Embryonic facial prominence (tissue), 1 donor: ENCODE results near the gene ATOSA.

Source experiments
- DNase-seq: peaks from one replicate; pipeline ENCODE4 v3.0.0-alpha.2; 2016; ENCODE audit errors: extremely low spot score

ATOSA gene

DNA sequence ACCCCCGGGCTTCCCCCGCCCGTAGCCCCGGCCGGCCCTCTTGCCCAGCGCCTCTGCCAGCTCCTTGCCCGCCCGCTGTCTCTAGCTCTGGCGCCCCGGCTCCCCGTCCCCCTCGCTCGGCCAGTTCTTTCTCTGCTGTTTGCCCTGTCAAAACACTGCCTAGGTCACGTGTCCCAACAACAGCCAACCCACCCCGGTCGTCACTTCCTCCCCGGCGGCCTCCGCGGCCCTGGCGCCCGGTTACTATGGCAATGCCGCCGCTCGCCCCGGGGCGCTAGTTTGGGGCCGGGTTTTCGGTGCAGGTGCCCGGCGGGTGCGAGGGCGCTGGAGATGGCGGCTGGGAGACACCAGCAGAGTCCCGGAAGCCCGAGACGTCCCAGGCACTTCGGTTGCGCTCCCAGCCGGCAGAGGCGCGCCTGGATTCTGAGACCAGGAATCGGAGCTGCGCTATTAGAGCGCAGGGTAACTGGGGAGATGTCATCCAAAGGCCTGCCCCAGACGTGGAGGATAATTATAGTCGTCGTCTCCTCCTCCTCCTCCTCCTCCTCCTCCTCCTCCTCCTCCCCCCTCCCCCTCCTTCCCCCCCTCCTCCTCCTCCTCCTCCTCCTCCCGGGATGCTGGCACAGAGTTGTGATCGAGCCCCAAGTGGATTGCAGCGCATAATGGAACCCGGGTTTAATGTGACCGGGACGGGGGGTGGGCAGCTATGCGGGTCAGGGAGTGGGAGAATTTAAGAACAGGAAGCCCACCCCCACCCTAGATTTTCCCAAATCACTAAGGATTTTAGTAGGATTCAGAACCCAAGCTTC, at the start of gene ATOSA:
Gene ATOSA (minus strand): TSS at position 157 of the 809 bp plus-strand sequence. CDS start 1,367 bp downstream, outside the sequence.
- DNase-seq, result peak; percentile 85

DNA sequence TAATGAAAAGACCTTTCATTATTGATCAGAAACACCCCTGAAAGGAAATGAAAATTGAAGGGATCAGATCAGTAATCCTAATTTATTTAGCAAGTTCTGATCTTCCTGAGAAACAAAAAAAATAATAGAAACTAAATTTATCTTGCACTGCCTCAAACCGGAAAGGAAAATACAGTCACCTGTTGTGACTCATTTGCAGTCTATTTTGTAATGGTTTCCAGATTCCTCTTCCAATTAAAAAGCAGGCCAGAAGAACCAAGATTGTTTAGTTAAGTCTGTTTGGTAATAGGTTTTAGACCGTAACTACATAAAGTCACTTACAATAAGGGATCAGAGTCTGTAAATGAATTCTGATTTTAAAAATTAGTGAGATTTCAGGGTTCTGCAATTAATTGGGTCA, 49.7 kb upstream of the ATOSA start:
- DNase-seq, result no peak

- no peak for DNase-seq
Observed at GRCh38 chr15:52727815-52728214, 48.6 kb upstream of the ATOSA start.

DNA sequence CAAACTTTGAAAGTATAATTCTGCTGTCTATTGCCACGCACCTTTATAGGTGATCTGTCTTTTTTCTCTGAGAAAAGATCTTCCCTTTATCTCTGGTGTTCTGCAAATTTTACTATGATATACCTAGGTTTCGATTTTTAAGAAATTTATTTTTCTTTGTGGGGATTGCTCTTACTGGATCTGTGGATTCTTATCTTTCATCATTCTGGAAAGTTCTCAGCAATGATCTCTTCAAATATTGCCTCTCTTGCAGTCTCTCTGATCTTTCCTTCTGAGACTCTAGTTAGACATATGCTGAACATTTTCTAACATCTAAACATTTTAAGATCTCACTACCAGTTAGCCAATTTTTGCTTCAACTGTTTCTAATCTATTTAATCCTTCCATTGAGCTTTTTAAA, 47.0 kb upstream of the ATOSA start:
- DNase-seq, result no peak

GRCh38 chr15:52718551-52718950, 39.4 kb upstream of the ATOSA start:
- no peak for DNase-seq

DNA sequence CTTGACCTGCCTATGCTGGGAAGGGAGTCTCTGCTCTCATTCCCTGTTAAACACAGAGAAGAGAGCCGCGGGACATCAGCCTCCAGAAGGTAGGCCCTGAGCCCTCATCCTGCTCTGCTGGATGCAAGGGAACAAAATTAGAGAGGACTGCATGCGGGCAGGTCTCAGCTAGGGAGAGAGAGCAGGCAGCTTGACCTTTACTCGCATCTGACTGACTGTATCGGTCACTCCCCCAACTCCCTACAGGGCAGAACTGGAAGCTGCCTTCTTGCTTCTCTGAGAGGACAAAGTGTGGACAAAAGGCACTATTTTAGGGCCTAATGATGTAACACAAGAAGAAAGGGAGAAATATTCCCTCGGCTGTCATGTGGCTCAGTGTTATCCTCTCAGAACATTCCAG, 38.7 kb upstream of the ATOSA start:
- no peak for DNase-seq

DNA sequence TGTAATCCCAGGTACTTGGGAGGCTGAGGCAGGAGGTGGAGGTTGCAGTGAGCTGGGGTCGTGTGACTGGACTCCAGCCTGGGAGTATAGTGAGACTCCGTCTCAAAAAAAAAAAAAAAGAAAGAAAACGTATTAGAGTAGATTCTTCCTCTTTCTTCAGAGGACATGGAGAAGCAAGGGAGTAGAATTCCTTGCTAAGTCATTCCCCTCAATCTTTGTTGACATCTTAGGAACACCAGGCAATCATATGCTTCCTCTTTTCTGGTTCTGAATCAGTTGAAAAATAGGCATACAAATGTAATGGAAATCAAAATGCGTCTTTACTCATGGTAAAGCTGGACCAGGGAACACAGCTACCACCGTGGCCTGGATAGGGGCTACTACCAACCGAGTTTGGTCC, 38.3 kb upstream of the ATOSA start:
- no peak for DNase-seq

DNA sequence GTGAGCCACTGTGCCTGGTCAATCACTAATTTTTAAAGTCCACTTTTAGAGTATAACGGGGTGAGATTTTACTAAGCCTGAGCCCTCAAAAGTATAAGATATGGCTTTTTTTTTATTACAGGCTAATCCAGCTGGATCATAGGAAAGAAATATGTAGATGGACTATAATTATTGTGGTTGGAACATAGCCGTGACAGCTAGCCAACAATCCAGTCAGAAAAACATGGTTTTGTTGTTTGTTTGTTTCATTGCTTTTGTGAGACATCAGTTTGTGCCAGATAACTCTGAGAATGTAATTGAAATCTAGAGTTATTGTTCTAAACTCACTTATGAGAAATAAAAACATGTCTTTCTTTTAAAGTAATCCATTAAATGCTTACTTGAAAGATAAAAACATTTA, 37.3 kb upstream of the ATOSA start:
- DNase-seq, result no peak

DNA sequence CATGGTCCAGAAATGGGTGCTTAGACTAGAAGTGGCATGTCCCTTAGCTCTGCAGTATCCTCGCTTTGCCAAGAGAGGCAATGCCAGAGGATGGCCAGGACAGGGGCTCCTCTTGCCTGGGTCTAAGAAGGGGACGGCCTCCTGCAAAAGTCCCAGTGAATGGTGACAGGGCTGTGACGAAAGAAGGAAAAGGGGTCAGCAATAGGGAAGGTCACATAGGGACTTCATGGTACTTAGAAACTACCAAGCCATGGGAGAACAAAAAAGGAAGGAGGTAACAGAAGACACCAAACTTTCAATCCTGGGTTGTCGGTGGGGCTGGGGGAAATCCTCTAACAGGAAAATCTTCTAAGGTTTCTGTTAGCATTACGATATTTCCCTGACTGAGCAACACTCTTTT, 36.2 kb upstream of the ATOSA start:
- DNase-seq, result no peak

GRCh38 chr15:52714968-52715367, 35.8 kb upstream of the ATOSA start:
- DNase-seq, result no peak

DNA sequence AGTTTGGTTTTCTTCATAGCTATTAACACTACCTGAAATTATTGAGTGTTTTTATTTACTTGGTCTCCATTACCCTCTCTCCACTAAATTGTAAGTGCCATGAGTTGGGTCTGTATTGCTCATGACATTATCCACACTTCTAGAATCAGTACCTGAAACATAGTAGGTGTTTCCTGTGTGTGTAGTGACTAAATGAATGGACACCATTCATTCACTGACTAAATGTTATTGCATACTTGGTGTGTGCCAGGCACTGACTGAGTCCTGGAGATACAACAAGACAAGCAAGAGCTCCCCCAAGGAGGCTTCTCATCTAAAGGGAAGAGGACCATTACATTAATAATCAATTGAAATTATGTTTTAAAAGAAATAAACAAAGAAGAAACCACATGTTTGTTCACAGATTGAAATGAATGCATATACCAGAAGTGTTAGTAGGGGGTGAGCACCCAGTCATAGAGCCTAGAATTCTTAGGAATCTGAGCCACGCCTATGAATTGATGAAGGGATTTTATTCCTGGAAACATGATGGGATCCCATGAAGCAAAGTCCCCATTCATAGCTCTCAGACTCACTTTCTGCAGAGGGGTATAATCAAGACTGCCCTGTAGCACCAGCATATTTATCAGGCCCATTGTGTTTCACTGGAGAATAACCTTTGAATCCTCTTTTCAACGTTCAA, 31.7 kb upstream of the ATOSA start:
- no peak for DNase-seq

DNA sequence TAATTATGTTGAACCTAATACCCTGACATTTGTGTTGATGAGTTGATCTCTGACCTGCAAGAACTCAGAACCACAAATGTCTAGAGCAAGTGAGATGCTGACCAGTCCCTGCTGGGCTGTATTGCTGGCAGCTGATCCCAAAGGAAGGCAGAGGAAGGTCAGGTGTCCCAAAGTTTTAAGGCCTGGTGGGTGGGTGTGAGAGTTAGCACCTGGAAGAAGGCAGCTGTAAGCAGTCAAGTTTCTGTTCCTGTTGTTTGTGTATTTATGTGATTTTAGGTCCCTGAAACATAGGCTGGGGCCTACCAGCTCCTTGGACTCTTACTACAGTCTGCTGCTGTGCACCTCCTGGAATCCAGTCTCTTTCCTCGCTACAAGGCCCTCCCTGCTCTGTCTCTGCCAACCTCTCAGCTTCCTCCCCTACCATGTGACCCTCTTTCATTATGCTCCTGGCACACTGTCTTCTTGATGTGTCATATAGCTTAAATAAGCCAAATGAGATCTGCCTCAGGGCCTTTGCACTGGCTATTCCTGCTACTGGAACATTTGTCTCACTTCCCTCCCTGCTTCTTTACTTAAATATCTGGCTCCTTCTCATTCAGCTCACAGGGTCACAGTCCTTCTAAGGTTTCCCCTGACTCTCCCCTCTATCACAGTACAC, 31.0 kb upstream of the ATOSA start:
- no peak for DNase-seq

DNA sequence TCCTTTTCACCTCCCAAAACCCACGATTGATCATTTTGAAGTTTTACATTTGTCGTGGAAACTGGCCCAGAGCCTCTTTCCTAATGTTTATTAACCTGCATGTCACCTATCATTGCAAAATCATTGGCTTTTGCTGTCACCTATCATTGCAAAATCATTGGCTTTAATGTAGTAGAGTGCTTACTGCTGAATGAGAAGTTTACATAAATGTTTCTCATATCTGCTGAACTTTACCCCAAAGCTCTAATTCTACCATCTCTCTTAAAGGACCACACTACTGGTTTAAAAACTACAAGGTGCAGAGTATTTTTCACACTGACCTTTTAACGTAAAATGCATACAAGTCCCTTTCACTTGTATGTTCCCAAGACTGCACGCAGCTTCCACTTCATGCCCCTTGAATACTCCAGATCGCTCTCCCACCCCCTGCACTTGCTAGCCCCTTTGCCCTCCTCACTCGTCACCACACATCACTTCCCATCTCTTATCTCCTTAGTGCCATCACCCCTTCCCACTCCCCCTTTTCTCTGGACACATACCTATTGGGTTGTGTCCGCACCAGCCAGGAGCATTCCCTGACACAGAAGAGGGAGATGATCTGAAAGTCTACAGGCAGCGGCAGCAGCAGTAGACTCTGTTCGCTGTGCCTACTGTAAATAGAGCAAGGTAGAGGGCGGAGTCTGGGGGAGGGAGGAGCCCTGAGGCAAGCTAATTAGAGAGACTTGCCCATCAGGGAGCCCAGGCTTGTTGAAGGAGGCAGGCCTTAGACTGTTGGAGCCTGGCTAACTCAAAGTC, 30.2 kb upstream of the ATOSA start:
- no peak for DNase-seq

GRCh38 chr15:52706091-52706490, 26.9 kb upstream of the ATOSA start:
- no peak for DNase-seq

DNA sequence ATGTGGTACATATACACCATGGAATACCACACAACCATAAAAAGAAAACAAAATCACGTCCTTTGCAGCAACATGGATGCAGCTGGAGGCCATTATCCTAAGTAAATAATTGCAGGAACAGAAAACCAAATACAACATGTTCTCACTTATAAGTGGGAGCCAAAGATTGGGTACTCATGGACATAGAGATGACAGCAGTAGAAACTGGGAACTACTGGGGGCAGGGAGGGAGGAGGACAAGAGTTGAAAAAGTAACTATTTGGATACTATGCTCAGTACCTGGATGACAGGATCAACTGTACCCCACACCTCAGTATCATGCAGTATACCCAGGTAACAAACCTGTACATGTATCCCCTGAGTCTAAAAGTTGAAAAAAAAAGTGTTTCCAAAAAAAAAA, 23.2 kb upstream of the ATOSA start:
- DNase-seq, result no peak

- no peak for DNase-seq
Observed at GRCh38 chr15:52699457-52699856, 20.3 kb upstream of the ATOSA start.

- DNase-seq, result no peak
Observed at GRCh38 chr15:52698514-52698913, 19.3 kb upstream of the ATOSA start.

DNA sequence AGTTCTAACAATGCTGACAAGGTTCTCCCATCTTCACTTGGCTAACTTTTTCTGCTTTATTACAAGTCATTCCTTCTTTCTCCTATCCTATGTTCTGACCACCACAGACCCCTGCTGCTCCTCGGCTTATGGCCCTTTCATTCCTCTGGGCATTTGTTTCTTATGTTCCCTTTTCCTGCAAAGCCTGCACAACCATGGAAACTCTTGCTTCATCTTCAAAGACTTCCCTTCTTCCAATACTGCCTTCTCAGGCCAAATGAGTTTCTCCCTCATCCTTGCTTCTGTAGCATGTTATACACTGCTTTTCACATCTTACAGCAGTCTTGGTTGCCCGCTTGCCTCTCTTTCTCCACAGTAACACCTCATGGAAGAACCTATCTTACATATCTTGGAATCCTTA, 17.9 kb upstream of the ATOSA start:
- no peak for DNase-seq

- DNase-seq, result no peak
Observed at GRCh38 chr15:52695154-52695553, 16.0 kb upstream of the ATOSA start.

GRCh38 chr15:52689562-52689961, 10.4 kb upstream of the ATOSA start:
- no peak for DNase-seq

GRCh38 chr15:52683580-52683979, 4.4 kb upstream of the ATOSA start:
- no peak for DNase-seq

DNA sequence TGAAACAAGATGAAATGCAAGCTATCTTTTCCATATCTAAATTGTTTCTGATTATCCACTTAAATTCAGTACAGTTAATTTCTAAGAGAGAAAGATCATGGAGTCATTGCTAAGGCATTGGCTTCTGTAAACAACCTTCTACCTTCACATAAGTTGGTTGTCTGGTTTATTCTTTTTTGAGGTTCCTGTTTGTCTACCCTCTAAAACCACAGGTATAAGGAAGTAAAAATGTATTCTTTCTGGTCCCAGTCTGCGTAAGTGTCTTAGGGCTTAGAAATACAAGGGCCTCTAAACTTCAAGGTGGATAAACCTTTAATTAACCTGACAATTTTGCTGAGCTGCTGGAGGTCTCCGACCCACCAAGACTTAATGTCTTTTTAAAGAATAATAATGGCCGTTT, 3.6 kb upstream of the ATOSA start:
- DNase-seq, result no peak
